Fibroblast of lung (primary cell): Measurements from ENCODE around the gene CCDC182.

Experiments
- EZH2 ChIP-seq: IDR thresholded peaks from 2 replicates; pipeline ENCODE4 v1.5.1; 2012; ENCODE audit warnings: low read length, control low read depth, mild to moderate bottlenecking; ENCODE audit errors: missing control alignments
- TF ChIP-seq, protein P1 (sequence below), 2 donors: IDR thresholded peaks in 1 of 2; conservative IDR thresholded peaks in 1 of 2; 1 replicate in 1 of 2; 2 replicates in 1 of 2; pipeline ENCODE4 v1.5.1; 2011 to 2012; ENCODE audit warnings: low read length in 2 of 2, control low read depth in 1 of 2, inconsistent platforms in 1 of 2, low read depth in 1 of 2, mild to moderate bottlenecking in 1 of 2

DNA sequence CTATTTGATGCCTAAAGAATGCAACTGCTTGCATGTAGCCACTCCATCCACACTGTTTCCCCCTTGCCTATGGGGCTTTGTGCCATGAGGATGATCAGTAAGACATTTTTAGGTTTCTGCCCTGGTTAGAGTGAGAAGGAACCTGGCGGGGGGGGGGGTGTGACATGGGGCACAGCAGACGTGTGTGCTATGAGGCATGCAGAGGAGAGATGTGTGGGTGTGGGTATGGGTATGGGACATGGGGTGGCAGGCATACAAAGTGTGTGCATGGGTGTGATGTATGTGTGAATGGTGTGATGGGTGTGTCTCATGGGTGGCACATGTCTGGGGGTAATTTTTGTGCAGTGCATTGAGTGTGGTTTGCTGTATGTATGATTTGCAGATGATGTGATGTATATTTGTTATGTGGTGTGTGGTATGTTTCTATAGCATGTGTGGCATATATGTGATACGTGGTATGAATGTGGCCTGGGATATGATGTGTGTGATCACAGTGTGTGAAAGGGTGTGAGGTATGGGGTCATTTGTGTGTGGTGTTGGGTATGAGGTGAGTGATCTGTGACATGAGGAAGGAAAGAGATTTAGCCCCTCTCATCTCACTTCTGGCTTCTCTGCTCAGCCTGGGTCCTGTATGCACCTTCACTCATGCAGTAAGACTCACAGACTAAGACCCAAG, 14.9 kb downstream of the CCDC182 start:
- TF ChIP-seq EZH2, result no peak
- TF ChIP-seq, protein P1, sequence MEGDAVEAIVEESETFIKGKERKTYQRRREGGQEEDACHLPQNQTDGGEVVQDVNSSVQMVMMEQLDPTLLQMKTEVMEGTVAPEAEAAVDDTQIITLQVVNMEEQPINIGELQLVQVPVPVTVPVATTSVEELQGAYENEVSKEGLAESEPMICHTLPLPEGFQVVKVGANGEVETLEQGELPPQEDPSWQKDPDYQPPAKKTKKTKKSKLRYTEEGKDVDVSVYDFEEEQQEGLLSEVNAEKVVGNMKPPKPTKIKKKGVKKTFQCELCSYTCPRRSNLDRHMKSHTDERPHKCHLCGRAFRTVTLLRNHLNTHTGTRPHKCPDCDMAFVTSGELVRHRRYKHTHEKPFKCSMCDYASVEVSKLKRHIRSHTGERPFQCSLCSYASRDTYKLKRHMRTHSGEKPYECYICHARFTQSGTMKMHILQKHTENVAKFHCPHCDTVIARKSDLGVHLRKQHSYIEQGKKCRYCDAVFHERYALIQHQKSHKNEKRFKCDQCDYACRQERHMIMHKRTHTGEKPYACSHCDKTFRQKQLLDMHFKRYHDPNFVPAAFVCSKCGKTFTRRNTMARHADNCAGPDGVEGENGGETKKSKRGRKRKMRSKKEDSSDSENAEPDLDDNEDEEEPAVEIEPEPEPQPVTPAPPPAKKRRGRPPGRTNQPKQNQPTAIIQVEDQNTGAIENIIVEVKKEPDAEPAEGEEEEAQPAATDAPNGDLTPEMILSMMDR (conservative IDR thresholded peaks at IDR 0.05 in 1 of 2, IDR thresholded peaks at IDR 0.05 in 1 of 2; ENCODE audit: low read depth in 1 of 2, low read length in 2 of 2), result no peak
